HG03095 (cell line): ENCODE data around the gene TMEM165.

Experiments used
- ATAC-seq: cut with Tn5 transposase; IDR thresholded peaks from one replicate; pipeline ENCODE4 v1.9.1; 2021; ENCODE audit warnings: moderate library complexity; ENCODE audit not compliant: unreplicated experiment

The TMEM165 gene

DNA sequence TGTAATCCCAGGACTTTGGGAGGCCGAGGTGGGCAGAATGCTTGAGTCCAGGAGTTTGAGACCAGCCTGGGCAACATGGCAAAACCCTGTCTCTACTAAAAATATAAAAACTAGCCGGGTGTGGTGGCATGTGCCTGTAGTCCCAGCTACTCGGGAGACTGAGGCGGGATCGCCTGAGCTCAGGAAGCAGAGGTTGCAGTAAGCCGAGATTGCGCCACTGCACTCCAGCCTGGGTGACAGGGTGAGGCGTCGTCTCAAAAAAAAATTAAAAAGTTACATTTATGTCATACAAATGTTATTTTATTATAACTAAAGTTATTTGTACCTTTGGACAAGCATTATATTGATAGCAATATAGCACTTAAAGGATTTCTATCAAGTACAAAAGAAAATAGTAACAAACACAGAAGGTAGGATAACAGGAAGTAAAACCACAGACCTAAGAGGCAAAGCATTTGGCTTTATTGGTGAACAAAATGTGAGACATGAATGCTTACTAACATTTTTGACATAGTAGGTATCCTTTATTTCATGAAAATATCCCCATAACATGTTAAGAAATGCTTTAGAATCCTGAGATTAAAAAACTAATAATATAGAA, 51.5 kb downstream of the TMEM165 start:
- ATAC-seq, result no peak

DNA sequence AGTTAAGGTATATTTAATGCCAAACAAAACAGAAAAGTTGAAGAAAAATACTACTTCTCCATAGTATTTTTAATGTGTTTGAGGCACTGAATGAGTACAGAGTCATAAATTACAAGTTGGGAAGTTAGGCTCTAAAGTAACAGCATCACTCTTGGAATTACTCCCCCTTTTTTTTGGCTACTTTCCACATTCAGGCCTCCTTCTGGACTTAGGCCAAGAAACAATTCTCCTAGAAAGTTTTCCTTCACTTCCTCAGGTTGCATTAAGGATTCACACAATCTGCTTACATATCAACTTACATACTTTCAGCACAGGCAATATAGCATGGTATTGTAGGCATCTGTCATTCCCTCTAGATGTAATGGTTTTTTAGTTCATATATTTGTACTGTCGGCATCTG, 52.1 kb downstream of the TMEM165 start:
- no peak for ATAC-seq

DNA sequence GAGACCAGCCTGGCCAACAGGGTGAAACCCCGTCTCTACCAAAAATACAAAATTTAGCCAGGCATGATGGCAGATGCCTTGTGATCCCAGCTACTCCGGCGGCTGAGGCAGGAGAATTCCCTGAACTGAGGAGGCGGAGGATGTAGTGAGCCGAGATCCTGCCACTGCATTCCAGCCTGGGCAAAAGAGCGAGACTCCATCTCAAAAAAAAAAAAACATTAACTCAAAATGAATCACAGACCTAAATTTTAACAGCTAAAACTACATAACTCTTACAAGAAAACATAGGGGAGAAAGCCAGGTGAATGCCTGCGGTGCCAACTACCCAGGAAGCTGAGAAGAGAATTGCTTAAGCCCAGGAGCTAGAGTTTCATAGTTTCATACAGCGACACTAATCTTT, 54.8 kb downstream of the TMEM165 start:
- no peak for ATAC-seq

DNA sequence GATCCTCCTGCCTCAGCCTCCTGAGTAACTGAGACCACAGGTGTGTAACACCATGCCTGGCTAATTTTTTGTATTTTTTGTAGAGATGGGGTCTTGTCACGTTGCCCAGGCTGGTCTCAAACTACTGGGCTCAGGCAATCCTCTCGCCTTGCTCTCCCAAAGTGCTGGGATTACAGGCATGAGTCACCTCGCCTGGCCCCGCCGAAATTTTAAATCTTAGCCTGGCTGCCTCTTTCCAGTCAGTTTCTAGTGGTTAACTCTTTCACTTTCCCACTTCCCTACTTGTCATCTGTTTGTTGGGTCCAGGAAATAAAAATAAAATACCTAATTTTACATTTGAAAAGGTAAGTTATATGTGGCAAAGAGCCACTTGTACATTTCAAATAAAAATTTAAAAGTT, 62.4 kb downstream of the TMEM165 start:
- no peak for ATAC-seq

DNA sequence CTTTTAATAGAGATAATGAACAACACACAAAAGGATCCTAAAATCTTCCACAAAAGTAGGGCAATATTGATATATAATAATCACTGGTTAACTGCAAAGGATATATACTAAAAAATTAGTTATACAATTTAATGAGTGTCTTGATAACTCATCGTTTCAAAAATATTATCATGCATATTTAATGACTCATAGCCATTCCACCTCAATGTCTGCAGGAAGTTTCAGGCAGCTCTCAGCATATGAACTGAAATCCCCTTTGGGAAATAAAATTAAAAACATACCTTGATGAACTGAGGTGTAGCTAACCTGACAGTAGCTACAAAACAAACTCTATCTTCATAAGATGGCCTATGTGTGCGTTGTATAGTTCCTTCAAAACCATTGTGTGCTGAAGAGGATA, 62.9 kb downstream of the TMEM165 start:
- ATAC-seq, result no peak

DNA sequence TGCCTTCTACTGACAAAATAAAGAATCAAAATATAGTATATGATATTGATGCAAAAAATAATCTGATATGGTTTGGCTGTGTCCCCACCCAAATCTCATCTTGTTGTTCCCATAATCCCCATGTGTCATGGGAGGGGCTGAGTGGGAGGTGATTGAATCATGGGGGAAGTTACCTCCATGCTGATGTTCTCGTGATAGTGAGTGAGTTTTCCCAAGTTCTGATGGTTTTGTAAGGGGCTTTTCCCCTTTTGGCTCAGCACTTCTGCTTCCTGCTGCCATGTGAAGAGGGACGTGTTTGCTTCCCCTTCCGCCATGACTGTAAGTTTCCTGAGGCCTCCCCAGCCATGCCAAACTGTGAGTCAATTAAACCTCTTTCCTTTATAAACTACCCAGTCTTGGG, 70.2 kb downstream of the TMEM165 start:
- no peak for ATAC-seq

DNA sequence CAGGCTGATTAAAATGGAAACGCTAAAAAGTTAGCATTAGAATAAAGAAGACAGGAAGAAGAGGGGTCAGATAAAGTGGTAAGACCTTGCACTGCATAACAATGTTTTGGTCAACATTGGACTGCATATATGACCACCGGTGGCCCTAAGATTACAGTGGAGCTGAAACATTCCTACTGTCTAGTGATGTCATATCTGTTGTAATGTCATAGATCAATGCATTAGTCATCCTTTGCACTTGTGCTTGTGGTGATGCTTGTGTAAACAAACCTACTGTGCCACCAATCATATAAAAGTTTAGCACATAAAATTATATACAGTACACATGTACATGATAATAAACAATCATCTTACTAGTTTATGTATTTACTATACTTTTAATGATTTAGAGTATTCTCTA, 73.0 kb downstream of the TMEM165 start:
- no peak for ATAC-seq

DNA sequence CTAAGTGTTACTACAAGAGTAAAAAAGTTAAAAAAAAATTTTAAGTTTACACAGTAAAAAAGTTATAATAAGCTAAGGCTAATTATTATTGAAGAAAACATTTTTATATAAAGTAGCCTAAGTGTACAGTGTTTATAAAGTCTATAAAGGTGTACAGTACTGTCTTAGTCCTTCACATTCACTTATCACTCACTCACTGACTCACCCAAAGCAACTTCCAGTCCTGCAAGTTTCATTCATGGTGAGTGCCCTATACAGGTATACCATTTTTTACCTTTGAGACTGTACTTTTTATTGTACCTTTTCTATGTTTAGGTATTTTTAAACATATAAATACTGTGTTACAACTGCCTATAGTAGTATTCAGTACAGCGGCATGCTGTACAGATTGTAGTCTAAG, 74.2 kb downstream of the TMEM165 start:
- no peak for ATAC-seq
